ENCODE data around the gene EMILIN1.

Gene EMILIN1

DNA sequence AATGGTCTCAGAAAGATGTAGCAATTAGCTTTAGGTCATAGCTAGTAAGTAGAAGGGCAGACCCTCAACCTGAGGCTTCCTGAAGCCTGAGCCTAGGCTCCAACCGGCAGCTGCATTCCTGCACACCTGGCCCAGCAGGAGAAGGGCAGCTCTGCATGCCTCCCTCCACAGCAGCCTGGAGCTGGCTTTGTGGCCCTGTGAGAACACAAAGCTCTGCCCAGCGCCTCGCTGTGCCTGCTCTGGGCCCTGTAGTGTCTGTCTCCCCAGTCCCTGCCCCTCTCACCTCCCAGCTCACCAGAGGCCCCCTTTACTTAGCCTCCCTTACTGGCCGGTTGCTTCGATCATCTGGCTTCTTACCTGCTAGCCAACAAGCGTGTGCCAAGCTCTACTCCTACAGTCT is 39.0 kb upstream of the EMILIN1 start:
- TF ChIP-seq CTCF (conservative IDR thresholded peaks at IDR 0.05; ENCODE audit: low read depth, low read length): no peak
- no peak overlapping the region for H3K4me3 ChIP-seq (ENCODE audit: low read depth, low read length)
- no peak for DNase-seq (ENCODE audit: low read depth)

GRCh38 chr2:27039871-27040270 is 38.5 kb upstream of the EMILIN1 start:
- no peak overlapping the region for H3K4me3 ChIP-seq (ENCODE audit: low read depth, low read length)
- no peak for TF ChIP-seq CTCF (conservative IDR thresholded peaks at IDR 0.05; ENCODE audit: low read depth, low read length)
- DNase-seq (ENCODE audit: low read depth): no peak

GRCh38 chr2:27040282-27040681 is 38.1 kb upstream of the EMILIN1 start:
- TF ChIP-seq CTCF (conservative IDR thresholded peaks at IDR 0.05; ENCODE audit: low read depth, low read length): no peak
- no peak overlapping the region for H3K4me3 ChIP-seq (ENCODE audit: low read depth, low read length)
- no peak for DNase-seq (ENCODE audit: low read depth)

- no peak for TF ChIP-seq CTCF (conservative IDR thresholded peaks at IDR 0.05; ENCODE audit: low read depth, low read length)
- no peak for DNase-seq (ENCODE audit: low read depth)
- H3K4me3 ChIP-seq (ENCODE audit: low read depth, low read length): no peak overlapping the region
These were observed 36.7 kb upstream of the EMILIN1 start for GRCh38 chr2:27041752-27042151.

GRCh38 chr2:27042159-27042661 is 36.2 kb upstream of the EMILIN1 start:
- DNase-seq (ENCODE audit: low read depth): no peak
- no peak for TF ChIP-seq CTCF (conservative IDR thresholded peaks at IDR 0.05; ENCODE audit: low read depth, low read length)
- no peak overlapping the region for H3K4me3 ChIP-seq (ENCODE audit: low read depth, low read length)

DNA sequence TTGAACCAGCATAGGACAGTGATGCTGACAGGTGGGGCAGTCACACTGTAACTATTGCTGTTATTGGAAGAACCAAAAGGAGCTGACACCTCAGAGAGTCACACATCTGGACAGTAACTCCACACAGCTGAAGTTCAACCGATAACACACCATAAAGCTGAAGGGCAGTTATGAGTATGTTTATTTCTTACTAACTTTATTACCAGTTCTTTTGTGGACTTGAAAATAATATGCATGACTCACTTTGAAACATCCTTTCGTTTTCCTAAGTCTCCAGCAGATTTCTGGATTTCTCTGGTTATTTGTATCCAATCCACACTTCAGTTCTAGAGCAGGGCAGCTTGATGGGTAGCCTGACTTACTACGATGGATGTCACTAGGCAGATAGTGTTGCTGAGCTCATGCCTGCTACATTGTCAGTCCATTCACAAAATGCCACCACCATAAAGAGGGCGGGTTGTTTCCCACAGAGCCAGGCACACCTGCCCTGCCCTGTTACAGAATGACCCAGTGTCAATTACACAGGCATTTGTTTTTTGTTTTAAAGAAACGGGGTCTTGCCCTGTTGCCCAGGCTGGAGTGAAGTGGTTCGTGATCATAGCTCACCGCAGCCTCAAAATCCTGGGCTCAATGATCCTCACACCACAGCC is 35.3 kb upstream of the EMILIN1 start:
- no peak overlapping the region for H3K4me3 ChIP-seq (ENCODE audit: low read depth, low read length)
- TF ChIP-seq CTCF (conservative IDR thresholded peaks at IDR 0.05; ENCODE audit: low read depth, low read length): no peak
- no peak for DNase-seq (ENCODE audit: low read depth)

Measured in choroid plexus epithelial cell (primary cell).